ENCODE results near the gene HGFAC.

Gene HGFAC

GRCh38 chr4:3413217-3413671, 28.5 kb upstream of the HGFAC start:
- DNase-seq, result no peak
- Histone ChIP-seq H3K27me3 (replicated peaks) (no peaks in the 10 kb centered on the region), H3K36me3 (replicated peaks) (no peaks in the 10 kb centered on the region), H3K4me3 (ENCODE audit: low read depth, low read length) (no peak overlapping the region), H3K27ac (no peak overlapping the region)
- in situ Hi-C loops (cut with HindIII; ENCODE audit: low pct_ligation_motif_present, low sequenced_read_pairs), result no loop called here
- TF ChIP-seq, protein P1, sequence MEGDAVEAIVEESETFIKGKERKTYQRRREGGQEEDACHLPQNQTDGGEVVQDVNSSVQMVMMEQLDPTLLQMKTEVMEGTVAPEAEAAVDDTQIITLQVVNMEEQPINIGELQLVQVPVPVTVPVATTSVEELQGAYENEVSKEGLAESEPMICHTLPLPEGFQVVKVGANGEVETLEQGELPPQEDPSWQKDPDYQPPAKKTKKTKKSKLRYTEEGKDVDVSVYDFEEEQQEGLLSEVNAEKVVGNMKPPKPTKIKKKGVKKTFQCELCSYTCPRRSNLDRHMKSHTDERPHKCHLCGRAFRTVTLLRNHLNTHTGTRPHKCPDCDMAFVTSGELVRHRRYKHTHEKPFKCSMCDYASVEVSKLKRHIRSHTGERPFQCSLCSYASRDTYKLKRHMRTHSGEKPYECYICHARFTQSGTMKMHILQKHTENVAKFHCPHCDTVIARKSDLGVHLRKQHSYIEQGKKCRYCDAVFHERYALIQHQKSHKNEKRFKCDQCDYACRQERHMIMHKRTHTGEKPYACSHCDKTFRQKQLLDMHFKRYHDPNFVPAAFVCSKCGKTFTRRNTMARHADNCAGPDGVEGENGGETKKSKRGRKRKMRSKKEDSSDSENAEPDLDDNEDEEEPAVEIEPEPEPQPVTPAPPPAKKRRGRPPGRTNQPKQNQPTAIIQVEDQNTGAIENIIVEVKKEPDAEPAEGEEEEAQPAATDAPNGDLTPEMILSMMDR (IDR thresholded peaks at IDR 0.05; ENCODE audit: low read depth, low read length, missing control alignments), result no peak

GRCh38 chr4:3413675-3414420, 27.9 kb upstream of the HGFAC start:
- no peak for DNase-seq
- in situ Hi-C loops (cut with HindIII; ENCODE audit: low pct_ligation_motif_present, low sequenced_read_pairs), result no loop called here
- Histone ChIP-seq H3K27me3 (replicated peaks) (no peaks in the 10 kb centered on the region), H3K36me3 (replicated peaks) (peaks cover 3% of the 10 kb centered on the region), H3K27ac (no peak overlapping the region), H3K4me3 (ENCODE audit: low read depth, low read length) (no peak overlapping the region)
- TF ChIP-seq, protein P1 (IDR thresholded peaks at IDR 0.05; ENCODE audit: low read depth, low read length, missing control alignments), result no peak

- TF ChIP-seq, protein P1 (IDR thresholded peaks at IDR 0.05; ENCODE audit: low read depth, low read length, missing control alignments), result no peak
- peaks cover 3% of the 10 kb centered on the region for H3K36me3 ChIP-seq (replicated peaks)
- no peak overlapping the region for H3K27ac ChIP-seq
- no peak overlapping the region for H3K4me3 ChIP-seq (ENCODE audit: low read depth, low read length)
- no peak for DNase-seq
- in situ Hi-C loops (cut with HindIII; ENCODE audit: low pct_ligation_motif_present, low sequenced_read_pairs), result no loop called here
- H3K27me3 ChIP-seq (replicated peaks), result no peaks in the 10 kb centered on the region
These were observed 27.1 kb upstream of the HGFAC start for GRCh38 chr4:3414421-3415279.

DNA sequence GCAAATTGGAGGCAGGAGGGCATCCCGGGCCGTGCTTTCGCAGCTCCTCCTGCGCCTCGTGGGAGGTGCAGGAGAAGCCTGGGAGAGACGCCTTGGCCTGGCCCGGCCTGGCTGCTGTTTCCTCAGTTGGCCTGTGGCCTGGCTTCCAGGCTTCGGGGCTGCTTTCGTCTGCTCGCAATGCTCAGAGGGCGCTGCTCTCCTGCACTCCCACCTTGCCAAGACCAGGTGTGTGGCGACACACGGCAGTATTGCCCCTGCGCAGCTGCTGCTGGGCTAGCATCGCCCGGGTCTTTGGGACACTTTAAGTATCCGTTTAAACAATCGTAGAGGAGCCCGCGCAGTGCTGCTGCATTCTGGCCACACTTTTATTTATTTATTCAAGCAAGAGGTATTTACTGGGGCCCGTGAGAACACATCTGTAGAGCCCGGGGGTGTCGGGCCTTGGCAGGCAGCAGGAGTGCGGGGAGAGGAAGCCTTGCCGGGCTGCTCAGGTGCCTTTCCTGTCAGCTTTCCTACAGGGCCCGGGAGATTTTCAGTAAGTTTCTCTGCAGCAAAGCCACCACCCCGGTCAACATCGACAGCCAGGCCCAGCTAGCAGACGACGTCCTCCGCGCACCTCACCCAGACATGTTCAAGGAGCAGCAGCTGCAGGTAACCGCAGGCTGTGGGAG, 26.2 kb upstream of the HGFAC start:
- in situ Hi-C loops (cut with HindIII; ENCODE audit: low pct_ligation_motif_present, low sequenced_read_pairs), result no loop called here
- DNase-seq, result no peak
- Histone ChIP-seq H3K27me3 (replicated peaks) (no peaks in the 10 kb centered on the region), H3K27ac (no peak overlapping the region), H3K36me3 (replicated peaks) (peaks cover 3% of the 10 kb centered on the region), H3K4me3 (ENCODE audit: low read depth, low read length) (no peak overlapping the region)
- TF ChIP-seq, protein P1 (IDR thresholded peaks at IDR 0.05; ENCODE audit: low read depth, low read length, missing control alignments), result no peak

- DNase-seq, result no peak
- TF ChIP-seq, protein P1 (IDR thresholded peaks at IDR 0.05; ENCODE audit: low read depth, low read length, missing control alignments), result no peak
- in situ Hi-C loops (cut with HindIII; ENCODE audit: low pct_ligation_motif_present, low sequenced_read_pairs), result no loop called here
- H3K4me3 ChIP-seq (ENCODE audit: low read depth, low read length), result no peak overlapping the region
- H3K27ac ChIP-seq, result no peak overlapping the region
- H3K36me3 ChIP-seq (replicated peaks), result peaks cover 3% of the 10 kb centered on the region
- H3K27me3 ChIP-seq (replicated peaks), result no peaks in the 10 kb centered on the region
These were observed 25.5 kb upstream of the HGFAC start for GRCh38 chr4:3416270-3416669.
